IPS DF 6.9 (cell line): Measurements from ENCODE around the gene GBA2.

Experiments used
- DNase-seq: peaks from one replicate; pipeline ENCODE4 v3.0.0-alpha.2; 2013; ENCODE audit warnings: low read depth, low spot score
- H3K27ac ChIP-seq: one replicate; pipeline ENCODE4 v1.5.1; 2013; ENCODE audit warnings: low read length, control low read depth
- H3K27me3 ChIP-seq: 2 replicates; pipeline ENCODE4 v1.6.1; 2013; ENCODE audit warnings: mild to moderate bottlenecking, low read length; ENCODE audit not compliant: control insufficient read depth, insufficient read depth
- H3K36me3 ChIP-seq: 2 replicates; pipeline ENCODE4 v1.6.1; 2013; ENCODE audit warnings: low read length; ENCODE audit not compliant: control insufficient read depth, insufficient read depth
- H3K4me1 ChIP-seq: 2 replicates; pipeline ENCODE4 v1.6.1; 2013; ENCODE audit warnings: low read length; ENCODE audit not compliant: control insufficient read depth, insufficient read depth
- H3K4me3 ChIP-seq: 2 replicates; pipeline ENCODE4 v1.5.1; 2013; ENCODE audit warnings: mild to moderate bottlenecking, low read length
- H3K9me3 ChIP-seq: 2 replicates; pipeline ENCODE4 v1.6.1; 2013; ENCODE audit warnings: low read length, inconsistent platforms; ENCODE audit not compliant: control insufficient read depth, insufficient read depth
- whole genome bisulfite sequencing: extraction: QIAGEN DNeasy Blood & Tissue Kit; methylation state at CpG from one replicate; pipeline ENCODE4 v1.1.7; 2013; ENCODE audit warnings: mixed read lengths, missing lambda C conversion rate; ENCODE audit not compliant: insufficient read length, insufficient coverage; 5-methylcytosine and 5-hydroxymethylcytosine counted together

The GBA2 gene

DNA sequence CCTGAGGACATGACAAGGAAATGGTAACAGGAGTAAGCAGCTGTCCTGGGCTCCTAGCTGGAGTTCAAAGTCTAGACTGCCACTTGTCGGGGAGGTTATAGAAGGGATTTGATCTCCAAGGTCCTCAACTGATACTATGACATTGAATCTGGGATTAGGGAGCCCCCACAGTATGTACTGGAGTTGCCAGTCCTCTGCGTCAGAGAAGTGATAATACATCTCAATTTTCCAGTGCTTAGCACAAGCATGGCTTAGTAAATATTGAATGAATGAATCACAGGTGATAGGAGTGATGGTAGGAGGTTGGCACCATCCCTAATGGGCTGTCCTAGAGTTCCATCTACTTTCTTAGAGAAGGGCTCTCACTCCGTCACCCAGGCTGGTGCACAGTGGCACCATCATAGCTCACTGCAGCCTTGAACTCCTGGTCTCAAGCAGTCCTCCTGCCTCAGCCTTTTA is 53.1 kb downstream of the GBA2 start:
- no CpG with 5 or more reads among the region's 3 CpGs for WGBS
- no peak for DNase-seq
- H3K27me3 ChIP-seq = no peaks in the 10 kb centered on the region
- peaks cover 2% of the 10 kb centered on the region for H3K4me1 ChIP-seq
- peaks cover 27% of the 10 kb centered on the region for H3K36me3 ChIP-seq
- no peaks in the 10 kb centered on the region for H3K9me3 ChIP-seq
- H3K27ac ChIP-seq = no peak overlapping the region
- no peak overlapping the region for H3K4me3 ChIP-seq

DNA sequence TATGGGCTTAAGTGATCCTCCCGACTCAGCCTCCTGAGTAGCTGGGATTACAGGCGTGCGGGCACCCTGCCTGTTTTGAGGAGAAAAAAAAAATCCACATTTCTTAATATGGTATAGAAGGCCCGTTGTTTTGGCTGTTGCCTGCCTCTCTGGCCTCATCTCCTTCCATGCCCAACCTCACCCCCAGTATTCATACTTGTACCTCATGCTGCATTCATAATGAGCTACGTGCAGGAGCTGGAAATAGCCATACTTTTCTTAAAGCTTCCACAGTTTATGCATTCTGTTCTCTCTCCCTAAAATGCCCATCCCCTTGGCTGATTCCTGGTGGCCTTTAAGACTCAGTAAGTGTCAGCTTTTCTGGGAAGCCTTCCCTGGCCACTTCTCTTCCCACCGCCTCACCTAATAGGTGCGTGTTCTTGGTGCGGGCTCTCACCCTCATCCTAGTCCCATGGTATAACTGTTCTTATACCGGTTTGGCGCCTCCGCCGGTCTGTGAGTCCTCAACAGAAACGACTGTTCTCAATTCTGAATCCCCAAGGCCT is 57.2 kb downstream of the GBA2 start:
- H3K4me3 ChIP-seq = no peak overlapping the region

DNA sequence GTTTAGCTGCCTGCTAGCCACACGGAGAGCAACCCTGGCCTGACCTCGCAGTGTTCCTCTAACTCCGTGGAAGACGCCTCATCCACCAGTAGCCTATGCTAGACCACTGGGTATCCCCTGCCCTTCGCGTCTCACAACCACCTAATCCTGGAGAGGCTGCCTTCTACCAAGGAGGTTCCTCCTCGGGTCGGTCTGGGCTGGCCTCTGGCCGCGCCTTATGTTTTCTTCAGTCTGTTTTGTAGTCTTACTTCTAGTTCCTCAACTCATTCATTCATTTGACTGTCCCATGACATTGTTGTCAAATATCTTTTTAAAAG is 57.7 kb downstream of the GBA2 start:
- no peaks in the 10 kb centered on the region for H3K27me3 ChIP-seq
- peaks cover 2% of the 10 kb centered on the region; the same call in 1 of the 2 replicates for H3K4me1 ChIP-seq
- no CpG with 5 or more reads among the region's 10 CpGs for WGBS
- H3K9me3 ChIP-seq = no peaks in the 10 kb centered on the region
- H3K27ac ChIP-seq = no peak overlapping the region
- H3K4me3 ChIP-seq = peak overlapping the region; percentile 61; the same call in 1 of the 2 replicates
- no peak for DNase-seq
- H3K36me3 ChIP-seq = peaks cover 6% of the 10 kb centered on the region; the same call in 1 of the 2 replicates

More for the DNA sequence above, 57.2 kb downstream of the GBA2 start:
- H3K36me3 ChIP-seq = 0 out of 2 replicates have a peak, but pooled peaks cover 3% of the 10 kb centered on the region
- no peaks in the 10 kb centered on the region for H3K9me3 ChIP-seq
- peaks cover 2% of the 10 kb centered on the region; the same call in 1 of the 2 replicates for H3K4me1 ChIP-seq
- no peaks in the 10 kb centered on the region for H3K27me3 ChIP-seq
- no CpG with 5 or more reads among the region's 13 CpGs for WGBS
- H3K27ac ChIP-seq = no peak overlapping the region
- no peak for DNase-seq

DNA sequence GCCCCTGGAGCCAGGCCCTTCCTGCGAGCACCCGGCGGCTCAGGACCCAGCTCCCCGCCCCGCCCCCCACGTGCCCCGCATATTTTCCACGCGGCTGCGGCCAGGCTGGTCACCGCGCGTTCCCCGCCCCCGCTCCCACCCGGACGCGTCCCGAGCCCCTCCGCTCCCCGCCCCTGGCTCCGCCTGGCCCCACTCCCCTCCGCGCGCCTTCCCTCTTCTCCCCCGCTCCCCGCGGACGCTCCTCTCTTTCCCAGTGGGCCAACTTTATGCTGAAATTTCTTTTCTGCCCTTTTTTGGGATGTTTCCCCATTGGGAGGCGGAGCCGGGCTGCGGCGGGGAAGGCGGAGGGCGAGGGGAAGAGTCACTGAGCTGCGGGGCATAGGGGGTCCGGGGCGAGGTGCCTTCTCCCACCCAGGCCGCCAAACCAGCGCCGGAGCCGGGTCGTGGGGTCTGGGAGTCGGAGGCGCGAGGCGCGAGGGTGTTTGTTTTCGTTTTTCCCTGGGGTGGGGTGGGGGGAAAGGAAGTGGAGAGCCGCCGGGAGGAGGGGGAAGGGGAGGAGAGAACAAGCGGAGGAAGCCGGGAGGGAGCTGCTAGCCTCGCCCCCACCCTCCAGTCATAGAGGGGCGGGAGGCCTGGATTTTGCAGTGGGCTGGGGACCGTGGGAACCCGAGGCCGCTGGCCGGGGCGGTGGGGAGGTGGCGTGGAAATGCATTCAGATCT is 58.3 kb downstream of the GBA2 start:
- DNase-seq = no peak
- Histone ChIP-seq H3K9me3 (no peaks in the 10 kb centered on the region), H3K36me3 (peaks cover 8% of the 10 kb centered on the region; the same call in 1 of the 2 replicates), H3K27ac (no peak overlapping the region), H3K4me3 (peak overlapping the region; percentile 61), H3K27me3 (no peaks in the 10 kb centered on the region), H3K4me1 (peaks cover 2% of the 10 kb centered on the region; the same call in 1 of the 2 replicates)
- WGBS = no CpG with 5 or more reads among the region's 61 CpGs

DNA sequence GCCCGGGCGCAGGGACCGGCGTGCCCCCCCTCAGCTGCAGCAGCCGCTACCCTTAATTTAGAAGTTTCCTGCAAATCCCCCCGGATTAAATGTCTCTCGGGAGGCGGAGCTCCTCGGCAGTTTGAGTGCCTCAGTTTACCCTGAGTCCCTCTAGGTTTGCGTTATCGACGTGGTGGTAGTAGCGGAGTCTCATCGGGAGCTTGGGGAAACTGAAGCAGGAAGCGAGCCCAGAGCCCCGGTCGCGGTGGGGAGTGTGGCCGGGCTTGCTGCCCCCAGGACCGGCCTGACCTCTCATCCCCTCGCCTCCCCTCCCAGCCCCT is 58.8 kb downstream of the GBA2 start:
- WGBS = no CpG with 5 or more reads among the region's 21 CpGs
- no peak overlapping the region for H3K27ac ChIP-seq
- H3K9me3 ChIP-seq = no peaks in the 10 kb centered on the region
- H3K27me3 ChIP-seq = no peaks in the 10 kb centered on the region
- peaks cover 2% of the 10 kb centered on the region; the same call in 1 of the 2 replicates for H3K4me1 ChIP-seq
- no peak for DNase-seq
- H3K36me3 ChIP-seq = peaks cover 14% of the 10 kb centered on the region
- H3K4me3 ChIP-seq = peak overlapping the region; percentile 61

DNA sequence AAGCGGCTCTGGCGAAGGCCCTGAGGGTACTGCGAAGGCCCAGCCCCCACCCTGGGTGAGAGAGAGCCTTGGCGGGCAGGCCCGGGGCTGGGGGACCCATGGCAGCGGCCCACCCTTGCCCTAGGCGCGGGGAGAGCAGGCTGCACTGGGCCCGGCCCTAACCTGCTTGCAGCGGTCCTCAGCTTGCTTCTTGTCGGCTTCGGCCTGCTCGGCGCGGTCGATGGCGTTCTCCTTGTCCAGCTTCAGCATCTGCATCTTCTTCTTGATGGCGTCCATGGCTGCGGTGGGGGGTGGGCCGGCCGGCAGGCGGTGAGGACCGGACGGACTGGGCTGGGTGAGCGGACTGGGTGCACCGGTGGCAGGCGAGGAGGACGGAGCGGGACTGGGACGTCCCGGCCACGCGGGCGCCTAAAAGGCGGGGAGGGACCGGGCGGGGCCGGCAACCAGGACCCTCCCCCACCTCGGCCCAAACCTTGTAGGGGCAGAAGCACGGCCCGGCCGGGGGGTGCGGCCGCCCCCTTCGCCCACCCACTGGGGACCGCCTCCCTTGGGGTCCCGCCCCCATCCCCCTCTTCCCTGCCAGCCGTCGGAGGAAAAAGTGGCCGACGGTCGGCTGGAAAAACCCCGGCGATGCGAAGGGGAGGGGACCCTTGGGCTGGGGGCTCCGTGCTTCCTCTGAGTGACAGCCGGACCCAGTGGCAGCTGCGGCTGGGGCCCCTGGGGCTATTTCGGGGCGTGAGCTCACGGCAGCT is 59.3 kb downstream of the GBA2 start, which contains the start of gene TPM2:
Gene TPM2, minus strand, starts transcription at position 384 of the 752 bp plus-strand sequence. Its CDS starts 108 bp downstream, at position 276.
- no peak for DNase-seq
- Histone ChIP-seq H3K9me3 (no peaks in the 10 kb centered on the region), H3K36me3 (peaks cover 19% of the 10 kb centered on the region), H3K4me3 (peak within 1 kb of the TSS; percentile 61), H3K4me1 (peaks cover 2% of the 10 kb centered on the region; the same call in 1 of the 2 replicates), H3K27ac (no peak within 1 kb of the TSS), H3K27me3 (no peaks in the 10 kb centered on the region)
- no CpG with 5 or more reads among the region's 61 CpGs for WGBS

DNA sequence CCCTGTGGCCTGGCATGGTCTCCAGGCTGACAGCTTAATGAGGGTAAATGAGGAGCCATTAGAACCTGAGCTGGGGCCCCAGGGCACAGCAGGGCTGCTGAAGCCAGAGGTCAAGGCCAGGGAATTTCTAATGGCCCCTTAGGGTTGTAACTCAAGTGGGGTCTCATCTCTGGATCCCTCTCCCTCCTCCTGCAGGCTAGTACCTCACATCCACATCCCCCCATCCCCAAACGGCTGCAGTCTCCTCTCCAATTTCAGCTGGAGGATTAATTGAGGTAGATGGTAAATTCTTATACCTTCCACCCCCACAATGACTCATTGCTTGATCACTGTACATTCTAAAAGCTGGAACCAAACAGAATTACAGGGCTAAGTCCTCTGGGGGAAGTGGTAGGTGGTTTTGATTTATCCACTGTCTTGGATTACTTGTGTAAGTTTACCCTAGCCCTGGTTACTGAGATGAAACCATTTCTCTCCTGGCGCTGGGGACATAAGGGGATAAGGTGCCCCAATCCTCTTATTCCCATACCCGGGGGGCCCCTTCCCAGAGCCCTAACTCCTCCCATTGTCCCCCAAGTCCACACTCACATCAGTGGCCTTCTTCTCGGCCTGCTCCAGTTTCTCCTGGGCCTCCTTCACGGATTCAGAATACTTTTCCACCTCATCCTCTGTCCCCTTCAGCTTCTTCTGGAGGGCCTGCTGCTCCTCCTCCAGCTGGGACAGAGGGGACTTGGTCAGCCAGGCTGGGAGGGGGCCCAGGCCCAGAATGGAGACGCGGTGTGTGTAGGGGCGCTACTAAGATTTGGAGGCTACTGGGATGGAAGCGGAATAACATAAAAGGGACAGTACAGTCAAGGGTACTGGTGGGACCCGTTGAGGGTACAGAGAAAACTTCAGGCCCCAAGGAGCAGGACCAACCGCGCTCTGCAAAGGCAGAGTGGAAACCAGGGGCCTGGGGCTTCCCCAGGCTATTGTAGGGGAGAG is 60.2 kb downstream of the GBA2 start:
- Histone ChIP-seq H3K27me3 (no peaks in the 10 kb centered on the region), H3K36me3 (peaks cover 26% of the 10 kb centered on the region), H3K4me3 (peak overlapping the region; percentile 61; the same call in 1 of the 2 replicates), H3K27ac (no peak overlapping the region), H3K4me1 (peaks cover 2% of the 10 kb centered on the region; the same call in 1 of the 2 replicates), H3K9me3 (no peaks in the 10 kb centered on the region)
- DNase-seq = no peak
- no CpG with 5 or more reads among the region's 12 CpGs for WGBS

DNA sequence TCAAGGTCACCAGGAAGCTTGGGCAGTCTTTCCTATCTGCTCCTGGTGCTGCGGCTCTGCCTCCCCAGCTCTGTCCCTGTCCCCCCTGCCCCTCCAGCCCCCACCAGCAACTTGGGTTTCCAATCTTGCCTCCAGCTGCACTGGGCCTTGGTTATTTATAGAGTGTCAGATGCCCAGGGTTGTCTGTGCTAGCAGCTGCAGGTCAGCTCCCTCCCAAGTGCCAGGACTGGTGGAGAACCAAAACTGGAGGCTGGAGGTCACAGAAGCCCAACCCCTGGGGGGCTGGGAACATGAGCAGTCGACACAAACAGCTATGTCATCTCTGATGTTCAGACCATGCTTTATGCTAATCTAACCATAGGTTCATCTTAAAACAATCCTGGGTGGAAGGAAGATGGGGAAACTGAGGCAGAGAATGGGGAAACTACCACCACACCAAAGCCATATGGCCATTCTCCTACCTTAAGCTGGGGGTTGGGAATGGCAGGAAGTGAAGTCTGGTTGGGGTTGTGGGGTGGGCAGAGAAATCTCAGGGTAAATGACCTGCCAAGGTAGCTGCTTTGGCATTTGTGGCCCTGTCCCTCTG is 61.0 kb downstream of the GBA2 start:
- Histone ChIP-seq H3K36me3 (peaks cover 33% of the 10 kb centered on the region), H3K4me1 (peaks cover 2% of the 10 kb centered on the region; the same call in 1 of the 2 replicates), H3K4me3 (no peak overlapping the region), H3K9me3 (no peaks in the 10 kb centered on the region), H3K27ac (no peak overlapping the region), H3K27me3 (no peaks in the 10 kb centered on the region)
- no CpG with 5 or more reads among the region's 2 CpGs for WGBS
- no peak for DNase-seq

DNA sequence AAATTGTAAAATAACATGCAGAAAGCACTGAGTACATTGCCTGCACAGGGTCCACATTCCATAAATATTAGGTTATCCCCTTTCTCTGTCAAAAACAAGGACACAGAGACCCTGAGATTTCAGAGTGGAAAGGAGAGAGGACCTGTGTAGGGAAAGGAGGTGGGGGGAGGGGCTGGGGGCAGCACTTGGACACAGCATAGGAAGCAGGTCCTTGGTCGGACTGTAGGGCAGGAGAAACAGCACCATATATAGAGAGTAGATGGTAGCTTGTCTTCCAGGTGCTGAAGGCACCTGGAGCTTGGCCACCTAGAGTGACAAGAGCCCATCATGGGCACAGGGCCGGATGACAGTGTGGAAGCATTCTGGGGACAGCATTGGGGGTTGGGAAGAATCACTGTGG is 61.7 kb downstream of the GBA2 start:
- H3K9me3 ChIP-seq = no peaks in the 10 kb centered on the region
- no CpG with 5 or more reads among the region's 2 CpGs for WGBS
- peaks cover 41% of the 10 kb centered on the region for H3K36me3 ChIP-seq
- H3K4me3 ChIP-seq = no peak overlapping the region
- peaks cover 2% of the 10 kb centered on the region; the same call in 1 of the 2 replicates for H3K4me1 ChIP-seq
- H3K27me3 ChIP-seq = no peaks in the 10 kb centered on the region
- no peak overlapping the region for H3K27ac ChIP-seq
- DNase-seq = no peak
